Activated naive CD4-positive, alpha-beta T cell treated with Interleukin-2 at 50 U/mL for 16 hours (primary cell): ENCODE data around the gene NRAP.

Source experiments
- DNase-seq: peaks from one replicate; pipeline ENCODE4 v3.0.0-alpha.2; 2020

NRAP gene

GRCh38 chr10:113557424-113557862 lies 106.4 kb downstream of the NRAP start:
- no peak for DNase-seq

- DNase-seq: no peak
Measured at GRCh38 chr10:113555751-113556150, 108.1 kb downstream of the NRAP start.

GRCh38 chr10:113555245-113555644 lies 108.6 kb downstream of the NRAP start:
- DNase-seq: no peak

- no peak for DNase-seq
Measured at GRCh38 chr10:113554214-113554613, 109.6 kb downstream of the NRAP start.

GRCh38 chr10:113553149-113553548 lies 110.7 kb downstream of the NRAP start:
- no peak for DNase-seq

GRCh38 chr10:113552701-113553100 lies 111.1 kb downstream of the NRAP start, which contains the start of gene HABP2:
TSS of gene HABP2 (plus strand) at chr10:113553053. CDS start at chr10:113553122, 69 bp downstream.
- DNase-seq: no peak

GRCh38 chr10:113552014-113552413 lies 111.8 kb downstream of the NRAP start:
- DNase-seq: no peak

GRCh38 chr10:113550365-113550764 lies 113.5 kb downstream of the NRAP start:
- no peak for DNase-seq

GRCh38 chr10:113549856-113550255 lies 114.0 kb downstream of the NRAP start:
- no peak for DNase-seq

- DNase-seq: no peak
Measured at GRCh38 chr10:113547426-113547825, 116.4 kb downstream of the NRAP start.

- DNase-seq: no peak
Measured at GRCh38 chr10:113544392-113544791, 119.4 kb downstream of the NRAP start.

- no peak for DNase-seq
Measured at GRCh38 chr10:113543107-113543955, 120.5 kb downstream of the NRAP start.

- DNase-seq: no peak
Measured at GRCh38 chr10:113541549-113541927, 122.3 kb downstream of the NRAP start.

- no peak for DNase-seq
Measured at GRCh38 chr10:113540845-113541548, 122.8 kb downstream of the NRAP start.

GRCh38 chr10:113539789-113540188 lies 124.1 kb downstream of the NRAP start:
- DNase-seq: no peak
